GM12878 (cell line): ENCODE measurements around the gene DNAAF5. TPM values are rescaled to one million over a fixed set of nuclear protein-coding genes. Genes with fewer than 3 reads are reported as not detected.
A peak's percentile ranks its signal among the peaks of the same experiment; 100 is the strongest.

Source experiments
- ATAC-seq: fragments of 200-7000 bp; cut with Tn5 transposase; 3 replicates; pipeline ENCODE4 v1.9.1; 2020; ENCODE audit warnings: mild to moderate bottlenecking, moderate library complexity
- BruUV-seq: library from RNA; stranded (reverse); fragments of 400-500 nt; replicated peaks from 2 replicates; lab custom pipeline; 2021; lab: Mats Ljungman, UMichigan
- CTCF ChIA-PET: fragments of 300-600 bp; sonication (Branson Sonifier 250); formaldehyde crosslinking; extraction: SDS; loops from one replicate; lab custom pipeline; 2021; ENCODE audit warnings: inconsistent platforms; lab: Yijun Ruan, JAX
- POLR2A ChIA-PET: fragments of 350-600 bp; formaldehyde crosslinking; extraction: SDS; loops from one replicate; lab custom pipeline; 2021; ENCODE audit warnings: inconsistent platforms; lab: Charles Lee
- RAD21 ChIA-PET: fragments of 300-600 bp; sonication (Branson Sonifier 250); formaldehyde crosslinking; loops from one replicate; lab custom pipeline; 2023; ENCODE audit warnings: antibody characterized with exemption; ENCODE audit not compliant: unreplicated experiment; lab: Charles Lee
- SMC1A ChIA-PET: fragments of 300-600 bp; sonication (Branson Sonifier 250); formaldehyde crosslinking; loops from one replicate; lab custom pipeline; 2023; ENCODE audit not compliant: unreplicated experiment, uncharacterized antibody; lab: Charles Lee
- DNase-seq: peaks from one replicate; pipeline ENCODE4 v3.0.0-alpha.2; 2011; ENCODE audit warnings: low read depth, low spot score
- FAIRE-seq: peaks from 3 replicates; lab custom pipeline; 2011; peaks lifted over from hg19 to GRCh38; lab: Jason Lieb, UNC
- H2AFZ ChIP-seq: 2 replicates; pipeline ENCODE4 v1.6.0; 2011; ENCODE audit warnings: low read depth, low read length, control low read depth; ENCODE audit not compliant: control insufficient read depth
- H3K27ac ChIP-seq: 2 replicates; pipeline ENCODE4 v1.5.1; 2011; ENCODE audit warnings: control low read depth; ENCODE audit not compliant: control insufficient read depth, insufficient read depth
- H3K27me3 ChIP-seq, 2 experiments: replicated peaks in 1 of 2; 2 replicates each; pipeline versions ENCODE4 v1.6.0 to v1.6.1; 2011; ENCODE audit warnings: low read length in 1 of 2; ENCODE audit not compliant: control insufficient read depth in 2 of 2, insufficient read depth in 2 of 2
- H3K36me3 ChIP-seq, 2 experiments: 2 replicates each; pipeline ENCODE4 v1.5.1; 2011; ENCODE audit warnings: low read length in 1 of 2; ENCODE audit not compliant: control insufficient read depth in 2 of 2, insufficient read depth in 2 of 2
- H3K4me1 ChIP-seq: 2 replicates; pipeline ENCODE4 v1.6.1; 2011; ENCODE audit warnings: mild to moderate bottlenecking, low read length, moderate library complexity, mixed read lengths; ENCODE audit not compliant: control insufficient read depth, insufficient read depth
- H3K4me2 ChIP-seq: 2 replicates; pipeline ENCODE4 v1.6.0; 2011; ENCODE audit warnings: control low read depth; ENCODE audit not compliant: control insufficient read depth, insufficient read depth
- H3K4me3 ChIP-seq: fragments of 200-600 bp; sonication (generic); 2 replicates; pipeline ENCODE4 v1.5.1; 2016
- H3K79me2 ChIP-seq: 2 replicates; pipeline ENCODE4 v1.6.0; 2011; ENCODE audit warnings: low read length; ENCODE audit not compliant: control insufficient read depth, insufficient read depth
- H3K9ac ChIP-seq: 2 replicates; pipeline ENCODE4 v1.8.0; 2011; ENCODE audit warnings: low read length, control low read depth, mixed read lengths; ENCODE audit not compliant: control insufficient read depth, insufficient read depth
- H3K9me3 ChIP-seq: replicated peaks from 3 replicates; pipeline ENCODE4 v1.5.1; 2011; ENCODE audit warnings: mild to moderate bottlenecking, low read length; ENCODE audit not compliant: control insufficient read depth, insufficient read depth
- H4K20me1 ChIP-seq: 2 replicates; pipeline ENCODE4 v1.6.0; 2011; ENCODE audit not compliant: control insufficient read depth, insufficient read depth
- RCOR1 ChIP-seq: conservative IDR thresholded peaks from 2 replicates; pipeline ENCODE4 v1.6.1; 2012; ENCODE audit warnings: low read depth, low read length, improper control_type of control experiment
- TCF3 ChIP-seq: IDR thresholded peaks from 2 replicates; pipeline ENCODE4 v1.6.1; 2012; ENCODE audit warnings: low read depth, mild to moderate bottlenecking, low read length, borderline replicate concordance; ENCODE audit not compliant: insufficient read depth
- YY1 ChIP-seq: IDR thresholded peaks from 2 replicates; pipeline ENCODE4 v1.6.1; 2011; ENCODE audit warnings: low read depth, mild to moderate bottlenecking, low read length
- WGBS: methylation state at CpG from one replicate; pipeline ENCODE4 v1.1.6; 2016; ENCODE audit warnings: low lambda C conversion rate; ENCODE audit not compliant: insufficient replicate concordance, insufficient coverage; ENCODE audit errors: missing lambda C conversion rate; 5-methylcytosine and 5-hydroxymethylcytosine counted together
- in situ Hi-C: fragments of 300-500 bp; cut with MboI; formaldehyde crosslinking; loops from 9 replicates; pipeline ENCODE4 v1.14.3; 2018; ENCODE audit warnings: mixed read lengths
- intact Hi-C: fragments of 100-400 bp; cut with micrococcal nuclease; formaldehyde crosslinking; loops from one replicate; pipeline ENCODE4 v1.14.2; 2022; ENCODE audit not compliant: unreplicated experiment
- polyA plus RNA-seq, 11 experiments: library from polyadenylated mRNA; depleted of rRNA in 4 of 11; unstranded in 6 of 11; stranded (reverse) in 5 of 11; fragments of >200 nt; fragmentation: Nextera tagmentation in 4 of 11; fragmentation: Illumina TruSeq in 1 of 11; extraction: Ambion mirVana in 4 of 11; extraction: Trizol in 1 of 11; gene quantifications; 1 replicate in 1 of 11; 2 replicates in 10 of 11; pipeline versions ENCODE4 v1.2.1 to v1.2.3, GENCODE V29; 2011 to 2016; ENCODE audit warnings: inconsistent platforms in 2 of 11, missing spikeins in 2 of 11, low read depth in 1 of 11
- total RNA-seq, 4 experiments: library from RNA; depleted of rRNA in 3 of 4; stranded (reverse); fragments of >200 nt in 3 of 4; fragmentation: Illumina TruSeq in 1 of 4; extraction: Trizol in 1 of 4; gene quantifications; 2 replicates each; pipeline versions ENCODE4 v1.2.1 to v1.2.3, GENCODE V29; 2013 to 2021
- TF ChIP-seq, protein P1 (sequence below), 3 experiments: IDR thresholded peaks in 2 of 3; conservative IDR thresholded peaks in 1 of 3; 2 replicates each; pipeline ENCODE4 v1.5.1; 2011; ENCODE audit warnings: low read depth in 3 of 3, low read length in 3 of 3, mild to moderate bottlenecking in 3 of 3, control low read depth in 2 of 3, moderate library complexity in 2 of 3, inconsistent platforms in 1 of 3, mixed read lengths in 1 of 3; ENCODE audit not compliant: control insufficient read depth in 2 of 3, insufficient read depth in 1 of 3; ENCODE audit errors: extremely low read depth in 1 of 3

The DNAAF5 gene
- total and polyA plus RNA-seq, 10 of the 15 experiments (the other 5 are each of a cell fraction or from before 2014, with no cell fraction given) = 1.8 to 38.3 (median 9.2) TPM

DNA sequence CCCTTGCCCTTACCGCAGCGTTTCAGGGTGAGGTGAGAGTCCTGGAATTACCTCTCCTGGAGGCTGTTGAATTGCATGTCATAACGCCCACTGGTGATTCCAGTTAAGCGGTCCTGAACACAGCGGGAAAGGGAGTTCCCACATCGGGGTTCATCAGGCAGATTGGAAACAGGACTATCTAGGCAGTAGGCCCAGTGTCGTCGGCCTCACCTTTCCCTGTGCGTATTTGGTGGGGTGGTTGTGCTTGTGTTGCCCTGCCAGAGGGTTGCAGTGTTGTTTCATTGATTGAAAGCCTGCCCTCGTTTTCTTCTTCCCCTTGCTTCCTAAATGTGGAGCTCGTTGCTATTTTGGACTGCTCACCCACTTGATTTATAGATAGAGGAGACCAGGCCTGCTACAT is 95.2 kb downstream of the DNAAF5 start:
- RAD21 ChIA-PET = interaction anchor here (0.8 kb wide), 1 partner anchor 10 kb away, joined by 4 read pairs; the partner anchor contains the start of gene SUN1
- no peak for FAIRE-seq
- POLR2A ChIA-PET = no interaction called here

More for the DNA sequence above, 95.2 kb downstream of the DNAAF5 start:
- ChIA-PET CTCF (interaction anchor here (0.7 to 1.4 kb wide), 2 partner anchors 10 to 51 kb away, joined by 3 read pairs; partner anchors contain the start of gene SUN1), SMC1A (no interaction called here)
- in situ Hi-C loops (no loop called here), intact Hi-C loops (no loop called here)
- no peak overlapping the region for H3K27ac ChIP-seq
- no peaks in the 10 kb centered on the region for H4K20me1 ChIP-seq
- BruUV-seq = no TSS peak
- H3K79me2 ChIP-seq = peaks cover 81% of the 10 kb centered on the region
- H3K9me3 ChIP-seq = no peaks in the 10 kb centered on the region
- H3K4me1 ChIP-seq = peaks cover 12% of the 10 kb centered on the region
- peaks cover 2 to 8% of the 10 kb centered on the region in 2 experiments for H3K36me3 ChIP-seq
- no peak overlapping the region for H3K9ac ChIP-seq
- H2AFZ ChIP-seq = no peak overlapping the region
- WGBS = 86% methylated on average over 11 of the region's 11 CpGs
- DNase-seq = no peak
- TF ChIP-seq RCOR1 (no peak), YY1 (no peak), TCF3 (no peak)
- TF ChIP-seq, protein P1, sequence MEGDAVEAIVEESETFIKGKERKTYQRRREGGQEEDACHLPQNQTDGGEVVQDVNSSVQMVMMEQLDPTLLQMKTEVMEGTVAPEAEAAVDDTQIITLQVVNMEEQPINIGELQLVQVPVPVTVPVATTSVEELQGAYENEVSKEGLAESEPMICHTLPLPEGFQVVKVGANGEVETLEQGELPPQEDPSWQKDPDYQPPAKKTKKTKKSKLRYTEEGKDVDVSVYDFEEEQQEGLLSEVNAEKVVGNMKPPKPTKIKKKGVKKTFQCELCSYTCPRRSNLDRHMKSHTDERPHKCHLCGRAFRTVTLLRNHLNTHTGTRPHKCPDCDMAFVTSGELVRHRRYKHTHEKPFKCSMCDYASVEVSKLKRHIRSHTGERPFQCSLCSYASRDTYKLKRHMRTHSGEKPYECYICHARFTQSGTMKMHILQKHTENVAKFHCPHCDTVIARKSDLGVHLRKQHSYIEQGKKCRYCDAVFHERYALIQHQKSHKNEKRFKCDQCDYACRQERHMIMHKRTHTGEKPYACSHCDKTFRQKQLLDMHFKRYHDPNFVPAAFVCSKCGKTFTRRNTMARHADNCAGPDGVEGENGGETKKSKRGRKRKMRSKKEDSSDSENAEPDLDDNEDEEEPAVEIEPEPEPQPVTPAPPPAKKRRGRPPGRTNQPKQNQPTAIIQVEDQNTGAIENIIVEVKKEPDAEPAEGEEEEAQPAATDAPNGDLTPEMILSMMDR (IDR thresholded peaks at IDR 0.05 in 2 of 3, conservative IDR thresholded peaks at IDR 0.05 in 1 of 3; ENCODE audit: control insufficient read depth in 2 of 3, extremely low read depth in 1 of 3, insufficient read depth in 1 of 3, low read depth in 3 of 3, low read length in 3 of 3) = peak in 1 of 3 experiments; percentile 7; a peak in 1 of 6 replicates
- ATAC-seq = no peak
- no peak overlapping the region for H3K4me3 ChIP-seq
- H3K27me3 ChIP-seq = no peaks in the 10 kb centered on the region
- H3K4me2 ChIP-seq = no peak overlapping the region
